Neural cell (in vitro differentiated cells): ENCODE results near the gene OSBP2.

ENCODE experiments used
- SMC3 ChIP-seq: fragments of 450-650 bp; conservative IDR thresholded peaks from 2 replicates; pipeline ENCODE4 v1.6.1; 2014; ENCODE audit warnings: antibody characterized with exemption, mild to moderate bottlenecking, moderate library complexity; ENCODE audit not compliant: poor library complexity
- TF ChIP-seq, protein P1 (sequence below): fragments of 450-650 bp; IDR thresholded peaks from 2 replicates; pipeline ENCODE4 v1.5.1; 2014; ENCODE audit warnings: antibody characterized with exemption, mild to moderate bottlenecking, moderate library complexity; ENCODE audit not compliant: poor library complexity, severe bottlenecking
- TF ChIP-seq, protein P2 (sequence below): IDR thresholded peaks from 2 replicates; pipeline ENCODE4 v1.6.1; 2012; ENCODE audit warnings: borderline replicate concordance

DNA sequence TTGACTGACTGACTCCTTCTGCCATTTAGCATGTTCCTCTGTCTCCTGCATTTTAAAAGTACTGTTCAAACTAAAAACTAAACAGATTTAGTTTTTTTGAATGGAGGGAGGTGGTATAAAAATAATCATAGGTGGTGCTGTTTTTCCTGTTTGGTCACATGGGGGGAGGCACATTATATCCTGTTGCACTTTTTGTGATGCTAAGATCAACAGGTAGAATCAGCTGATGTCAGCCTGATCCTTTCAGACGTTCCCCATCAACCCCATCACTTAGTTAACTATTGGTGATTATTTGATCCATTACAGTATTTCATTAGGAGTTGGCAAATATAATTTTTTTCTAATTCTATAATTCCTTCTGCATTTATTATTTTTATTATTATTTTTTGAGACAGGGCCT lies 5.1 kb upstream of the OSBP2 start:
- TF ChIP-seq, protein P1, sequence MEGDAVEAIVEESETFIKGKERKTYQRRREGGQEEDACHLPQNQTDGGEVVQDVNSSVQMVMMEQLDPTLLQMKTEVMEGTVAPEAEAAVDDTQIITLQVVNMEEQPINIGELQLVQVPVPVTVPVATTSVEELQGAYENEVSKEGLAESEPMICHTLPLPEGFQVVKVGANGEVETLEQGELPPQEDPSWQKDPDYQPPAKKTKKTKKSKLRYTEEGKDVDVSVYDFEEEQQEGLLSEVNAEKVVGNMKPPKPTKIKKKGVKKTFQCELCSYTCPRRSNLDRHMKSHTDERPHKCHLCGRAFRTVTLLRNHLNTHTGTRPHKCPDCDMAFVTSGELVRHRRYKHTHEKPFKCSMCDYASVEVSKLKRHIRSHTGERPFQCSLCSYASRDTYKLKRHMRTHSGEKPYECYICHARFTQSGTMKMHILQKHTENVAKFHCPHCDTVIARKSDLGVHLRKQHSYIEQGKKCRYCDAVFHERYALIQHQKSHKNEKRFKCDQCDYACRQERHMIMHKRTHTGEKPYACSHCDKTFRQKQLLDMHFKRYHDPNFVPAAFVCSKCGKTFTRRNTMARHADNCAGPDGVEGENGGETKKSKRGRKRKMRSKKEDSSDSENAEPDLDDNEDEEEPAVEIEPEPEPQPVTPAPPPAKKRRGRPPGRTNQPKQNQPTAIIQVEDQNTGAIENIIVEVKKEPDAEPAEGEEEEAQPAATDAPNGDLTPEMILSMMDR: no peak
- TF ChIP-seq SMC3: no peak
- TF ChIP-seq, protein P2, sequence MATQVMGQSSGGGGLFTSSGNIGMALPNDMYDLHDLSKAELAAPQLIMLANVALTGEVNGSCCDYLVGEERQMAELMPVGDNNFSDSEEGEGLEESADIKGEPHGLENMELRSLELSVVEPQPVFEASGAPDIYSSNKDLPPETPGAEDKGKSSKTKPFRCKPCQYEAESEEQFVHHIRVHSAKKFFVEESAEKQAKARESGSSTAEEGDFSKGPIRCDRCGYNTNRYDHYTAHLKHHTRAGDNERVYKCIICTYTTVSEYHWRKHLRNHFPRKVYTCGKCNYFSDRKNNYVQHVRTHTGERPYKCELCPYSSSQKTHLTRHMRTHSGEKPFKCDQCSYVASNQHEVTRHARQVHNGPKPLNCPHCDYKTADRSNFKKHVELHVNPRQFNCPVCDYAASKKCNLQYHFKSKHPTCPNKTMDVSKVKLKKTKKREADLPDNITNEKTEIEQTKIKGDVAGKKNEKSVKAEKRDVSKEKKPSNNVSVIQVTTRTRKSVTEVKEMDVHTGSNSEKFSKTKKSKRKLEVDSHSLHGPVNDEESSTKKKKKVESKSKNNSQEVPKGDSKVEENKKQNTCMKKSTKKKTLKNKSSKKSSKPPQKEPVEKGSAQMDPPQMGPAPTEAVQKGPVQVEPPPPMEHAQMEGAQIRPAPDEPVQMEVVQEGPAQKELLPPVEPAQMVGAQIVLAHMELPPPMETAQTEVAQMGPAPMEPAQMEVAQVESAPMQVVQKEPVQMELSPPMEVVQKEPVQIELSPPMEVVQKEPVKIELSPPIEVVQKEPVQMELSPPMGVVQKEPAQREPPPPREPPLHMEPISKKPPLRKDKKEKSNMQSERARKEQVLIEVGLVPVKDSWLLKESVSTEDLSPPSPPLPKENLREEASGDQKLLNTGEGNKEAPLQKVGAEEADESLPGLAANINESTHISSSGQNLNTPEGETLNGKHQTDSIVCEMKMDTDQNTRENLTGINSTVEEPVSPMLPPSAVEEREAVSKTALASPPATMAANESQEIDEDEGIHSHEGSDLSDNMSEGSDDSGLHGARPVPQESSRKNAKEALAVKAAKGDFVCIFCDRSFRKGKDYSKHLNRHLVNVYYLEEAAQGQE: no peak
